Stimulated activated CD8-positive, alpha-beta memory T cell treated with anti-CD3 and anti-CD28 coated beads, Interleukin-2, amount 100 ng/mL, for 48 hours (primary cell): ENCODE measurements around the gene ASCC1.
"Not testable (repeated sequence)": the region's sequence is repeated elsewhere in the genome, so short reads cannot be mapped to it uniquely, and the experiment has no call there.

ENCODE experiments used
- DNase-seq, 2 donors: peaks; one replicate each; pipeline ENCODE4 v3.0.0-alpha.2; 2020; ENCODE audit warnings: low read depth in 2 of 2

The ASCC1 gene

DNA sequence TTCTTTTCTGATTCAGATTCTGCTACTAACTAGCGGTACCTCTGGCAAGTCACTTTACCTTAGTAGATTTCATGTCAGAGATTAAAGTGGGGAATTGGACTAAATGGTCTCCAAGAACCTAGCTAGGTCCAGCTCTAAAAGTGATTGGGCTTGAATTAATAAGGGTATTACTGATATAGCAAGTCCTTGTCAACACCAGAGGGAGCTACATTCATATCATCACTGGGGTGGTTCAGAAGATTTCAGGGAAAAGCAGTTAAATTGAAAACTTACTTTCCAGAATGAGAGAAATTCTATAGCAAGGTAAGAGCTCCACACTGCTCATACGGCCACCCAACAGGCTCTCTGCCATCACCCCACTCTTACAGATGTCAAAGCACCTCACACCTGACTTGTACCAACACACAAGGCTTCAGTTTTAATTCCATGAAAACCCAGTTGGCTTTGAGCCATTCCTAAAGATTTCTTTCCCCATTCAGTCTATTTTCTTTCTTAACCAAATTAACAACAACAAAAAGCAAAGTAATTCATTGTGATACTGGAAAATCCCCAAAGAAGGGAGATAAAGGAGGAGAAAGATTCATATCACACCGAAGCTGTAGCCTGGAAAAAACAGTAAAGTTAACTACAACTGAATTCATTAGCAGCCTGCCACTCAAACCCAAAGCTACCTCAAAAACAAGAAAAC, 89.7 kb downstream of the ASCC1 start:
- no peak for DNase-seq

GRCh38 chr10:72124989-72125388, 91.1 kb downstream of the ASCC1 start:
- DNase-seq = no peak

- no peak for DNase-seq
These were observed 91.7 kb downstream of the ASCC1 start for GRCh38 chr10:72124381-72124780.

GRCh38 chr10:72123616-72124015, 92.5 kb downstream of the ASCC1 start:
- DNase-seq = no peak

GRCh38 chr10:72122221-72122620, 93.9 kb downstream of the ASCC1 start:
- DNase-seq = no peak

DNA sequence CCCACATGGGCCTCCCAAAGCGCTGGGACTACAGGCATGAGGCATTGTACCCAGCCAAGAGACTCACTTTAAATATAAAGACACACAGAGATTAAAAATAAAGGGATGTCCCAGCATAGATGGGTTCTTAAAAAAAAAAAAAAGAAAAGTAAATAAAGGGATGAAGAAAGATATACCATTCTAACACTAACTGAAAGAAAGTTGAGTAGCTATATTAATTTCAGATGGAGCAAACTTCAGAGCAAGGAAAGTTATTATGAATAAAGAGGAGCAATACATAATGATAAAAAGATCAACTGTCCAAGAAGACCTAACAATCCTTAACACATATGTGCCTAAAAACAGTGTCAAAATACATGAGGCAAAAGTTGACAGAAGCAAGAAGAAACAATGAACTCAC, 94.7 kb downstream of the ASCC1 start:
- no peak for DNase-seq

GRCh38 chr10:72116372-72116771, 99.7 kb downstream of the ASCC1 start:
- DNase-seq = no peak

DNA sequence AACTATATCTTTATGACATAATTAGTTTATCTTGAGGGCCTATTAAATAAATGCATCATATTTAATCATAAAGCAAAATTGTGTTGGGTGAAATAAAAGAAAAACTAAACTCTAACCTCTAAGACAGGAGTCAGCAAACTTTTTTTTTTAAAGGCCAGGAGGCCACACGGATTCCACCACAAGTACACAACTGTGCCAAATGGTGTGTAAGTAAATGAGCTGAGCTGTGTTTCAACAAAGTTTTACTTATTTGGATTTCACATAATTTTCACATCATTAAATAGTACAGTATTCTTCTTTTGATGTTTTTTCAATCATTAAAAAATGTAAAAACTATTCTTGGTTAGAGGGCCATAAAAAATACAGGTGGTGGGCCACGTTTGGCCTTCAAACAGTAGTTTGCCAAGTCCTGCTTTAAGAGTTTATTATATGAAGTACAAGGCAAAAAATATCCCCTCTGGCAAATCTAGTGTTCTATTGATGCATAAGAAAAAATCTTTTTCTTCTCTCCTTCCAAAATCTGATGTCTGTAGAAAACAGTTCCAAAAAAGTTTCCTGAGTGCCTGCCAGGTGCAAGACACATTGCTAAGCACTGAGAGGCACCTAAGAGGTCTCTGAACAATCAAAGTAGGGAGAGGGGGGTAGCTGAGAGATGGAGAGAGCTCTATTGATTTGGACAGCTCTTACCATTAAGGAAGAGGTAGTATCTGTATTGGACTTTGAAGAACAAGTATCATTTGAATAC, 101.2 kb downstream of the ASCC1 start:
- no peak for DNase-seq

DNA sequence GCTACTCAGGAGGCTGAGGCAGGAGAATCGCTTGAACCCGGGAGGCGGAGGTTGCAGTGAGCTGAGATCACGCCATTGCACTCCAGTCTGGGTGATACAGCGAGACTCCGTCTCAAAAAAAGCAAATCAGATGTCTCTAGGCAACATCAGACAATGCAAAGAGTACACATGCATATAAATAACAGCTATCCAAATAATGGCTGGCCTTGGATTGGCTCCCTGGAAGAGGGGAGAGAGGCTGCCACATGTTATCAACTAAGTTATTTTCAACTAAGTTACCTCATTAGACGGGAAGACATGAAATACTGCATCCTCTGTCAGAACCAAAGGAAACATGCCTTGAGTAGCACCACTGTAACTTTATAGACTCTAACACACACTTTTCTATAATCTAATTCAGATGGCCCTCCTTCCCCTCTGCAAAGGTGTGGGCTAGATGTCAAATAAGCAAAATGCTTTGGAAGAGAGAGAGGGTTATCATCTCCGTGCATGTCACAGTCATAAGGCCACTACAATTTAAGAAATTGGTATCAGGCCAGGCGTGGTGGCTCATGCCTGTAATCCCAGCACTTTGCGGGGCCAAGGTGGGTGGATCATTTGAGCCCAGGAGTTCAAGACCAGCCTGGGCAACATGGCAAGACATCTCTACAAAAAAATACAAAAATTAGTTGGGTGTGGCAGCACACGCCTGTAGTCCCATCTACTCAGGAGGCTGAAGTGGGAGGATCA, 105.2 kb downstream of the ASCC1 start:
- no peak for DNase-seq

DNA sequence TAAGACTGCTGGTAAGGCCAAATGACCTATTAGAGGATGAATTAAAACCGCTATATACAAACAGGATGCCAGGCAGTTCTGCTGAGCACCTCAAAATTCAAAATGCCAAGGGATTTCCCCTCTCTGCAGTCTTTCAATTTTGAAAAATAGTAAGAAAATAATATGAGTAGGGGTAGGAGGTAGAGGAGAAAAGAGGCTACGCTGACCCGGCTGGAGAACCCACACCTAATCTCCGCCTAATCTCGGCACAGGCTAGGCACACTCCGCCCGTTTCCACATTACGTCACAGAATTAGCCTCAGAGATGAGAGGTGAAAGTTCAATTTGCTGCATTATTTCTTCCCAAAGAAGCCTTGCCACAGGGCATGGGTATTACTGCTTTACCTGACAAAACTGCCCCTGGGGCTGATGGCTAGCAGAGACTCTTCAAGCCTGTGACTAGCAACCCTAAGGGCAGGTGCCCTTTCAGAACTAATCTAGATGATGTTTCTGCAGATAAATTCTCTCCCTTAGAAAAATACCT, 106.4 kb downstream of the ASCC1 start:
- no peak for DNase-seq

- DNase-seq = no peak
These were observed 107.0 kb downstream of the ASCC1 start for GRCh38 chr10:72108830-72109635.

DNA sequence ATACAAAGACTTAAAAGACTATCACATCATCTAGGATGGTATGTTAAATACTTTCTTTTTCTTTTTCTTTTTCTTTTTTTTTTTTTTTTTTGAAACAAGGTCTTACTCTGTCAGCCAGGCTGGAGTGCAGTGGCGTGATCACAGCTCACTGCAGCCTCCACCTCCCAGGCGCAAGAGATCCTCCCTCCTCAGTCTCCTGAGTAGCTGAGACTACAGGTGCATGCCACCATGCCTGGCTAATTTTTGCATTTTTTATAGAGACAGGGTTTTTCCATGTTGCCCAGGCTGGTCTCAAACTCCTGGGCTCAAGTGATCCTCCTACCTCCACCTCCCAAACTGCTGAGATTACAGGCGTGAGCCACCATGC, 108.1 kb downstream of the ASCC1 start:
- DNase-seq = not testable (repeated sequence)

DNA sequence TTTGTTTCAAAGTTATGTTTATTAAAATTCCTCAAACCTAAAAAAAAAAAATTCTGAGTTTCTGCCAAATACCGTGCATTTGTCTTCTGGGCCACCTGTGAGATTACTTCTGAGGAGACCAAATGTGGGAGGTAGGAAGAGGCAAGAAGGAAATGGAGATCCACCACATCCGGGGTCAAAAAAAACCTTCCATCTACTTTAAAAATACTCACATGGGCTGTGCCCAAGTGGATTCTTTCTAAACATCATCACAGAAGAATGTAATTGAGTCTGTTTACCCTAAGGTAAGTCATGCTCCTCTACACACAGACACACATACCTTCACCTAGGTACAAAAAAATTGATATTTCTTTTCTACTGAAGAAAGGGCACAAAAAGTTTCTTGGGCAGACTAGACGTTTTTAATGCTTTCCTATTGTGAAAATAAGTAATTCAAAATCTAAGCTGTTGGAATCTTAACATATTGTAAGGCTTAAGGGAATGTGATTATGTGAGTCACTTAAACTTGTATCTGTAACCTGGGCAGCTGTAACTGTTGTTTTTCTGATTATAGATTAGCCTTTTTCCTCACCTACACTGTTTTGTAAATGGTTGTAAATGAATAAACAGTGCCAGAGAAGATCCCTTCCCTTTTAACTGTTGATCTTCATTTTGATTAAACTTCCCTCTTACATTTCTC, 108.6 kb downstream of the ASCC1 start:
- DNase-seq = no peak

GRCh38 chr10:72106896-72107295, 109.2 kb downstream of the ASCC1 start:
- no peak for DNase-seq

DNA sequence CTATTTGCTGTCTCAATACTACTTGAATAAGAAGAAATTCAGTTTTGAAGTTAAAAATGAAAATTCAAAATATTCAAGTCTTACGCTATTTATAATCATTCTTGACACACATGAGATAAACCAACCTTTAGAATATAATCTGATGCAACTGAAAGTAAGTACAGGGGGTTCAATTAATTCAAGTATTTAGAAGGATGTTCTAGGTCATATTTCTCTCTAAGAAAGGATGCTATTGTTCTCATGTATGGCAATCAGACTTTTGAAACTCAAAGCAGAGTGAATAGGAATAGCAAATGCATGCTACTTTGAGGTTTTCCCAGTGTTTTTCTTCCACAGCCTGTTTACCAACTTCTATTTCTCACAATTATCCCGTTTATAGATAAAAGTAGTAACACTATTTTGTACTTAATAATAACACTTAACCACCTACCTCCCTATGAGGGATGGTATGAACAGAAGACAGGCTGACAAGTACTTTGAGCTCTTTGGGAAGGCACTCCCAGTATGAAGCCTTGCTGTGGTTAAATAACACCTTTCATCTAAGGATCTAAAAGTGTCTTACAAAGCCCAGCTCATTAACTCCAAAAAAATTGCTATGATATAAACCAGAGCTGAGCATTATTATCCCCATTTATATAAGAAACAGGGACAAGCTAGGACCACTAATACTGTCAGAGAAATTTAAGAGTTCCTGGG, 109.8 kb downstream of the ASCC1 start:
- no peak for DNase-seq

DNA sequence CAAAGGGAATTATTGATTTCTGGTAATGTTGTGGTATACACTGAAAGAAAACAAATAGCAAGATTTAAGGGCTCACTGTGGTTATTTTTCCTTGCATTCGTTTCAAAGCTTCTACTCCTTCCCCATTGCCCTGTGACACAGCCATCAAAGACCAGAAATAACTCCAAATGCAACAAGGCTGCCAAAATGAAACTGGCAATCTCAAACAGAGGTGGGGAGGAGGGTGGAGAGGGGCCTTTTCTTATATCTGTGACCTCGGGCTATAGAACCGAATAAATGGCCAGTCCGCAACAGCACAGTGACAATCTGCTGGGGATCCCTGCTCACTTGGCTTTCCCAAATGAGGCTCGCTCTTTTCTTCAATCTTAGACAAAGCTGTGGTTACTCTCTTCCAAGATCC, 110.4 kb downstream of the ASCC1 start:
- no peak for DNase-seq

DNA sequence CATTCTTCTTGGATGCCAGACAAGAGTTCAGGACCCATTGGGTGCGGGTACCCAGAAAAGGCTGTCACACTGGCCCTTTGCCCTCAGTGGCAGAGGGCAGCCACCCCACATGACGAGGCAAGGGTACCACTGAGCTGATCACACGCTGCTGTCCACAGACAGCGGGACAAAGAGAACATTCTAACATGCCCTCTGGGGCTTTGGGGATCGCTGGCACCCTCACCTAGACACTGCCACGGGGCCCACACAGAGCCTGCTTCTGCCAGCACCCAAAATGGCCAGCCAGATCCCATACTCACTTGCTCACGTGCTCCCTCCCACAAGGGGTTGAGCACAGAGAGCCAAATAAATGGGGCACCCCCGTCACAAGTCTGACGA, 111.0 kb downstream of the ASCC1 start:
- DNase-seq = no peak

GRCh38 chr10:72104472-72105097, 111.5 kb downstream of the ASCC1 start:
- no peak for DNase-seq

DNA sequence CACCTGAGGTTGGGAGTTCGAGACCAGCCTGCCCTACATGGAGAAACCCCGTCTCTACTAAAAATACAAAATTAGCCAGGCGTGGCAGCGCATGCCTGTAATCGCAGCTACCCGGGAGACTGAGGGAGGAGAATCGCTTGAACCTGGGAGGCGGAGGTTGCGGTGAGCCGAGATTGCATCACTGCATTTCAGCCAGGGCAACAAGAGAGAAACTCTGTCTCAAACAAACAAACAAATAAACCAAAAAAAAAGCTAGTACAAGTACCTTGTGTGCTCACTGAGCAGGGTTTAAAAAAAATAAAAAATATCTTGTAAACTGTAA, 116.5 kb downstream of the ASCC1 start:
- DNase-seq = no peak

DNA sequence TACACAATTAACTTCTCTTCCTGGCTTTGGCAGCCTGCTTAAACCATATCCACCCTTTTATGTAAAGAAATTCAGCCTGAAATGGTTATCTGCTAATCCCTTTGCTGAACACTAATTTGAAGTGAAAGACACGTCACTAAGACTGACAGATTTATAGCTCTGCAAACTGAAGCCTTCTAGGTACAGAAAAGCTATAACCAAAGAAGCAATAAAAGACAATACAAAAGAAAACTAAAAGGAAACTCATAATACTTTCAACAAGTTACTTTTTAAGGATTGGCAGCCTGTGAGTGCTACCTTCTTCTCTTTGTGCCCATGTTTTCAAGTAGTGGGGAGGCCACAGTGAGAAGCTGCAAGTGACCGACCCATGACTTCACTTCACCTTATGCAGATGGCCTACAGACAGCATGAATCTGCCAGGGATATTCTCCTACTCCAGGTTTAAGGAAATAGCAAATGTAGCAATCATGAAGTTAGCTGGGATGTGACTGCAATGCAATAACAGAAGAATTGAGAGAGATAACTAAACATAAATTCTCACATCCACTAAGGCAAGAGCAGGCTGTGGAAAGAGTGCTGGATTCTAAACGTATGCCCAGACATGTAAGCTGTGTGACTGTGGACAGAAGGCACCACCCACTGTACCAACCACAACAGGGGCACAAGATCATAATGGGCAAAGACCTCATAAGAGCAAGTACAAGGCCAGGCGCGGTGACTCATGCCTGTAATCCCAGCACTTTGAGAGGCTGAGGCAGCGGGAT, 117.1 kb downstream of the ASCC1 start:
- DNase-seq = no peak
